ENCODE measurements around the gene FAM168A. TPM values are rescaled to one million over a fixed set of nuclear protein-coding genes. Genes with fewer than 3 reads are reported as not detected.

FAM168A gene
- total and polyA plus RNA-seq, 10 of the 15 experiments (the other 5 are each of a cell fraction or from before 2014, with no cell fraction given), result 1.7 to 20.0 (median 10.0) TPM

GRCh38 chr11:73465023-73465675 is 132.8 kb downstream of the FAM168A start (continued):
- TF ChIP-seq EGR1 (IDR thresholded peaks at IDR 0.05; ENCODE audit: borderline replicate concordance in 1 of 2, low read depth in 2 of 2, low read length in 2 of 2) (no peak), STAT1 (conservative IDR thresholded peaks at IDR 0.05) (no peak), IKZF2 (IDR thresholded peaks at IDR 0.05) (no peak), E2F8 (IDR thresholded peaks at IDR 0.05; ENCODE audit: low read depth, partially characterized antibody) (no peak), HDAC2 (IDR thresholded peaks at IDR 0.05) (no peak), TCF7 (IDR thresholded peaks at IDR 0.05; ENCODE audit: borderline replicate concordance) (no peak), BCL3 (IDR thresholded peaks at IDR 0.05; ENCODE audit: borderline replicate concordance, insufficient read depth, low read depth, low read length, poor library complexity, severe bottlenecking) (no peak)

GRCh38 chr11:73464347-73464746 is 133.6 kb downstream of the FAM168A start:
- intact Hi-C loops (cut with micrococcal nuclease; ENCODE audit: unreplicated experiment), result no loop called here
- Histone ChIP-seq H3K4me1 (ENCODE audit: control insufficient read depth, insufficient read depth, low read length) (no peaks in the 10 kb centered on the region), H3K4me2 (ENCODE audit: control insufficient read depth, insufficient read depth) (no peak overlapping the region), H3K79me2 (ENCODE audit: control insufficient read depth, insufficient read depth, low read length) (no peaks in the 10 kb centered on the region), H3K27ac (ENCODE audit: control insufficient read depth, insufficient read depth) (no peak overlapping the region), H4K20me1 (ENCODE audit: control insufficient read depth, insufficient read depth) (no peaks in the 10 kb centered on the region), H3K9me3 (replicated peaks; ENCODE audit: control insufficient read depth, insufficient read depth, low read length) (no peaks in the 10 kb centered on the region), H3K36me3 (ENCODE audit: control insufficient read depth in 2 of 2, insufficient read depth in 2 of 2, low read length in 1 of 2) (no peaks in the 10 kb centered on the region), H2AFZ (ENCODE audit: control insufficient read depth, low read depth, low read length) (no peak overlapping the region), H3K4me3 (no peak overlapping the region), H3K27me3 (replicated peaks in 1 of 2; ENCODE audit: control insufficient read depth in 2 of 2, insufficient read depth in 2 of 2, low read length in 1 of 2) (no peaks in the 10 kb centered on the region), H3K9ac (ENCODE audit: control insufficient read depth, insufficient read depth, low read length) (no peak overlapping the region)
- RAD21 ChIA-PET (ENCODE audit: unreplicated experiment), result interaction anchor here (0.7 to 0.8 kb wide), 2 partner anchors 16 to 99 kb away, joined by 3 read pairs; no protein-coding TSS in a partner anchor
- CTCF ChIA-PET, result interaction anchor here (0.9 to 5.3 kb wide), 6 partner anchors 10 to 265 kb away, joined by 3 to 39 read pairs (median 4); no protein-coding TSS in a partner anchor
- POLR2A ChIA-PET, result interaction anchor here (0.7 to 1.3 kb wide), 2 partner anchors 14 to 47 kb away, joined by 3 to 6 read pairs; no protein-coding TSS in a partner anchor
- DNase-seq (ENCODE audit: low read depth, low spot score) (no peak), ATAC-seq (no peak), FAIRE-seq (no peak)
- BruUV-seq (replicated peaks), result TSS peak; percentile 21
- in situ Hi-C loops (cut with MboI), result no loop called here
- SMC1A ChIA-PET (ENCODE audit: uncharacterized antibody, unreplicated experiment), result interaction anchor here (1.3 to 4.6 kb wide), 3 partner anchors 15 to 57 kb away, joined by 4 to 29 read pairs (median 9); no protein-coding TSS in a partner anchor
- WGBS (ENCODE audit: insufficient coverage, insufficient replicate concordance, low lambda C conversion rate, missing lambda C conversion rate), result 93% methylated on average over 2 of the region's 2 CpGs
- TF ChIP-seq MYB (IDR thresholded peaks at IDR 0.05; ENCODE audit: borderline replicate concordance, low read depth, low read length) (no peak), ZNF217 (IDR thresholded peaks at IDR 0.05) (no peak), SUPT20H (IDR thresholded peaks at IDR 0.05; ENCODE audit: borderline replicate concordance, control insufficient read depth, low read depth, low read length) (no peak), ATF2 (IDR thresholded peaks at IDR 0.05; ENCODE audit: low read length) (no peak), ATF7 (IDR thresholded peaks at IDR 0.05; ENCODE audit: low read depth) (no peak), MTA2 (IDR thresholded peaks at IDR 0.05; ENCODE audit: low read depth) (no peak), CTCF (IDR thresholded peaks at IDR 0.05 in 2 of 3, conservative IDR thresholded peaks at IDR 0.05 in 1 of 3; ENCODE audit: control insufficient read depth in 2 of 3, extremely low read depth in 1 of 3, insufficient read depth in 1 of 3, low read depth in 3 of 3, low read length in 3 of 3) (no peak)
